ENCODE results near the gene MYLK.

Gene MYLK

GRCh38 chr3:123755085-123755484 is 129.0 kb downstream of the MYLK start:
- Histone ChIP-seq H3K36me3 (ENCODE audit: insufficient read depth, low read depth, low read length) (no peaks in the 10 kb centered on the region), H3K4me3 (ENCODE audit: low read length) (no peak overlapping the region), H3K27me3 (ENCODE audit: insufficient read depth, low read length) (no peaks in the 10 kb centered on the region), H3K27ac (ENCODE audit: low read length) (no peak overlapping the region), H3K9me3 (ENCODE audit: insufficient read depth, low read depth, low read length) (no peaks in the 10 kb centered on the region), H3K4me1 (ENCODE audit: insufficient read depth, low read length) (peaks cover 3% of the 10 kb centered on the region; the same call in 1 of the 2 replicates), H3K9ac (ENCODE audit: low read depth, low read length) (no peak overlapping the region)

GRCh38 chr3:123753286-123753685 is 130.8 kb downstream of the MYLK start:
- no peaks in the 10 kb centered on the region for H3K36me3 ChIP-seq (ENCODE audit: insufficient read depth, low read depth, low read length)
- H3K9me3 ChIP-seq (ENCODE audit: insufficient read depth, low read depth, low read length): no peaks in the 10 kb centered on the region
- H3K4me1 ChIP-seq (ENCODE audit: insufficient read depth, low read length): peaks cover 3% of the 10 kb centered on the region; the same call in 1 of the 2 replicates
- no peaks in the 10 kb centered on the region for H3K27me3 ChIP-seq (ENCODE audit: insufficient read depth, low read length)
- H3K9ac ChIP-seq (ENCODE audit: low read depth, low read length): no peak overlapping the region
- no peak overlapping the region for H3K27ac ChIP-seq (ENCODE audit: low read length)
- no peak overlapping the region for H3K4me3 ChIP-seq (ENCODE audit: low read length)

GRCh38 chr3:123752228-123752627 is 131.9 kb downstream of the MYLK start:
- Histone ChIP-seq H3K4me1 (ENCODE audit: insufficient read depth, low read length) (peaks cover 3% of the 10 kb centered on the region; the same call in 1 of the 2 replicates), H3K27me3 (ENCODE audit: insufficient read depth, low read length) (no peaks in the 10 kb centered on the region), H3K36me3 (ENCODE audit: insufficient read depth, low read depth, low read length) (no peaks in the 10 kb centered on the region)

GRCh38 chr3:123751433-123751832 is 132.7 kb downstream of the MYLK start:
- Histone ChIP-seq H3K9me3 (ENCODE audit: insufficient read depth, low read depth, low read length) (no peaks in the 10 kb centered on the region), H3K36me3 (ENCODE audit: insufficient read depth, low read depth, low read length) (no peaks in the 10 kb centered on the region), H3K9ac (ENCODE audit: low read depth, low read length) (no peak overlapping the region), H3K4me1 (ENCODE audit: insufficient read depth, low read length) (peaks cover 3% of the 10 kb centered on the region; the same call in 1 of the 2 replicates), H3K27me3 (ENCODE audit: insufficient read depth, low read length) (no peaks in the 10 kb centered on the region), H3K4me3 (ENCODE audit: low read length) (no peak overlapping the region), H3K27ac (ENCODE audit: low read length) (no peak overlapping the region)

More at GRCh38 chr3:123752228-123752627, 131.9 kb downstream of the MYLK start:
- Histone ChIP-seq H3K9ac (ENCODE audit: low read depth, low read length) (no peak overlapping the region), H3K4me3 (ENCODE audit: low read length) (no peak overlapping the region), H3K27ac (ENCODE audit: low read length) (no peak overlapping the region), H3K9me3 (ENCODE audit: insufficient read depth, low read depth, low read length) (no peaks in the 10 kb centered on the region)

GRCh38 chr3:123750659-123751420 is 133.3 kb downstream of the MYLK start:
- Histone ChIP-seq H3K27me3 (ENCODE audit: insufficient read depth, low read length) (no peaks in the 10 kb centered on the region), H3K27ac (ENCODE audit: low read length) (no peak overlapping the region), H3K36me3 (ENCODE audit: insufficient read depth, low read depth, low read length) (no peaks in the 10 kb centered on the region), H3K4me3 (ENCODE audit: low read length) (no peak overlapping the region), H3K9me3 (ENCODE audit: insufficient read depth, low read depth, low read length) (no peaks in the 10 kb centered on the region), H3K9ac (ENCODE audit: low read depth, low read length) (no peak overlapping the region), H3K4me1 (ENCODE audit: insufficient read depth, low read length) (peaks cover 3% of the 10 kb centered on the region; the same call in 1 of the 2 replicates)

- no peaks in the 10 kb centered on the region for H3K9me3 ChIP-seq (ENCODE audit: insufficient read depth, low read depth, low read length)
- H3K4me3 ChIP-seq (ENCODE audit: low read length): no peak overlapping the region
- H3K36me3 ChIP-seq (ENCODE audit: insufficient read depth, low read depth, low read length): no peaks in the 10 kb centered on the region
- H3K27me3 ChIP-seq (ENCODE audit: insufficient read depth, low read length): no peaks in the 10 kb centered on the region
- H3K9ac ChIP-seq (ENCODE audit: low read depth, low read length): no peak overlapping the region
- no peak overlapping the region for H3K27ac ChIP-seq (ENCODE audit: low read length)
- H3K4me1 ChIP-seq (ENCODE audit: insufficient read depth, low read length): peaks cover 3% of the 10 kb centered on the region; the same call in 1 of the 2 replicates
Observed at GRCh38 chr3:123750209-123750608, 133.9 kb downstream of the MYLK start.

- Histone ChIP-seq H3K27me3 (ENCODE audit: insufficient read depth, low read length) (no peaks in the 10 kb centered on the region), H3K9ac (ENCODE audit: low read depth, low read length) (no peak overlapping the region), H3K4me1 (ENCODE audit: insufficient read depth, low read length) (peaks cover 3% of the 10 kb centered on the region; the same call in 1 of the 2 replicates), H3K9me3 (ENCODE audit: insufficient read depth, low read depth, low read length) (no peaks in the 10 kb centered on the region), H3K36me3 (ENCODE audit: insufficient read depth, low read depth, low read length) (no peaks in the 10 kb centered on the region), H3K27ac (ENCODE audit: low read length) (no peak overlapping the region), H3K4me3 (ENCODE audit: low read length) (no peak overlapping the region)
Observed at GRCh38 chr3:123749711-123750110, 134.4 kb downstream of the MYLK start.

GRCh38 chr3:123745184-123745855 is 138.8 kb downstream of the MYLK start:
- H3K27ac ChIP-seq (ENCODE audit: low read length): no peak overlapping the region
- H3K27me3 ChIP-seq (ENCODE audit: insufficient read depth, low read length): no peaks in the 10 kb centered on the region
- H3K9ac ChIP-seq (ENCODE audit: low read depth, low read length): no peak overlapping the region
- H3K4me1 ChIP-seq (ENCODE audit: insufficient read depth, low read length): peaks cover 1% of the 10 kb centered on the region; the same call in 1 of the 2 replicates
- no peaks in the 10 kb centered on the region for H3K9me3 ChIP-seq (ENCODE audit: insufficient read depth, low read depth, low read length)
- no peak overlapping the region for H3K4me3 ChIP-seq (ENCODE audit: low read length)
- no peaks in the 10 kb centered on the region for H3K36me3 ChIP-seq (ENCODE audit: insufficient read depth, low read depth, low read length)

GRCh38 chr3:123744064-123744463 is 140.1 kb downstream of the MYLK start:
- Histone ChIP-seq H3K9me3 (ENCODE audit: insufficient read depth, low read depth, low read length) (no peaks in the 10 kb centered on the region), H3K27me3 (ENCODE audit: insufficient read depth, low read length) (no peaks in the 10 kb centered on the region), H3K4me3 (ENCODE audit: low read length) (no peak overlapping the region), H3K9ac (ENCODE audit: low read depth, low read length) (no peak overlapping the region), H3K27ac (ENCODE audit: low read length) (no peak overlapping the region), H3K36me3 (ENCODE audit: insufficient read depth, low read depth, low read length) (no peaks in the 10 kb centered on the region), H3K4me1 (ENCODE audit: insufficient read depth, low read length) (no peaks in the 10 kb centered on the region)

GRCh38 chr3:123743121-123743520 is 141.0 kb downstream of the MYLK start:
- Histone ChIP-seq H3K27ac (ENCODE audit: low read length) (no peak overlapping the region), H3K36me3 (ENCODE audit: insufficient read depth, low read depth, low read length) (no peaks in the 10 kb centered on the region), H3K4me1 (ENCODE audit: insufficient read depth, low read length) (no peaks in the 10 kb centered on the region), H3K27me3 (ENCODE audit: insufficient read depth, low read length) (no peaks in the 10 kb centered on the region), H3K9me3 (ENCODE audit: insufficient read depth, low read depth, low read length) (no peaks in the 10 kb centered on the region), H3K9ac (ENCODE audit: low read depth, low read length) (no peak overlapping the region), H3K4me3 (ENCODE audit: low read length) (no peak overlapping the region)

GRCh38 chr3:123741041-123741511 is 143.1 kb downstream of the MYLK start:
- no peak overlapping the region for H3K27ac ChIP-seq (ENCODE audit: low read length)
- H3K27me3 ChIP-seq (ENCODE audit: insufficient read depth, low read length): no peaks in the 10 kb centered on the region
- no peaks in the 10 kb centered on the region for H3K4me1 ChIP-seq (ENCODE audit: insufficient read depth, low read length)
- H3K36me3 ChIP-seq (ENCODE audit: insufficient read depth, low read depth, low read length): no peaks in the 10 kb centered on the region
- H3K4me3 ChIP-seq (ENCODE audit: low read length): no peak overlapping the region
- H3K9me3 ChIP-seq (ENCODE audit: insufficient read depth, low read depth, low read length): no peaks in the 10 kb centered on the region
- no peak overlapping the region for H3K9ac ChIP-seq (ENCODE audit: low read depth, low read length)

- Histone ChIP-seq H3K4me1 (ENCODE audit: insufficient read depth, low read length) (no peaks in the 10 kb centered on the region), H3K36me3 (ENCODE audit: insufficient read depth, low read depth, low read length) (no peaks in the 10 kb centered on the region), H3K27ac (ENCODE audit: low read length) (no peak overlapping the region)
Observed at GRCh38 chr3:123740391-123740822, 143.7 kb downstream of the MYLK start.

More at GRCh38 chr3:123740391-123740822, 143.7 kb downstream of the MYLK start:
- H3K9me3 ChIP-seq (ENCODE audit: insufficient read depth, low read depth, low read length): no peaks in the 10 kb centered on the region
- no peak overlapping the region for H3K9ac ChIP-seq (ENCODE audit: low read depth, low read length)
- no peaks in the 10 kb centered on the region for H3K27me3 ChIP-seq (ENCODE audit: insufficient read depth, low read length)
- no peak overlapping the region for H3K4me3 ChIP-seq (ENCODE audit: low read length)

Measured in iPS-20b (cell line).